Sigmoid colon (tissue), 7 donors: ENCODE results near the gene TSPOAP1. TPM values are rescaled to one million over a fixed set of nuclear protein-coding genes. Genes with fewer than 3 reads are reported as not detected.

Experiments used
- DNase-seq: peaks from one replicate; pipeline ENCODE4 v3.0.0-alpha.2; 2019
- H3K27ac ChIP-seq, 4 donors: fragments of 200-600 bp; sonication (generic); one replicate each; pipeline ENCODE4 v1.5.1; 2016 to 2019; ENCODE audit warnings: mild to moderate bottlenecking in 1 of 4
- H3K27me3 ChIP-seq, 3 donors: fragments of 200-600 bp; sonication (generic); one replicate each; pipeline ENCODE4 v1.5.1; 2019; ENCODE audit warnings: mild to moderate bottlenecking in 1 of 3
- H3K36me3 ChIP-seq, 4 donors: fragments of 200-600 bp; sonication (generic); one replicate each; pipeline ENCODE4 v1.5.1; 2016 to 2019
- H3K4me1 ChIP-seq, 4 donors: fragments of 200-600 bp; sonication (generic); one replicate each; pipeline ENCODE4 v1.5.1; 2017 to 2019
- H3K4me3 ChIP-seq, 4 donors: fragments of 200-600 bp; sonication (generic); one replicate each; pipeline ENCODE4 v1.5.1; 2017 to 2019; ENCODE audit warnings: mild to moderate bottlenecking in 2 of 4, moderate library complexity in 1 of 4
- H3K9me3 ChIP-seq, 4 donors: fragments of 200-600 bp in 3 of 4; sonication (generic) in 3 of 4; one replicate each; pipeline versions ENCODE4 v1.5.1 to v1.6.1; 2013 to 2019
- CTCF ChIP-seq, 4 experiments: fragments of 450-650 bp in 3 of 4; fragments of 200-600 bp in 1 of 4; IDR thresholded peaks; one replicate each; pipeline ENCODE4 v1.5.1; 2016 to 2019; ENCODE audit warnings: antibody characterized with exemption in 4 of 4, mild to moderate bottlenecking in 3 of 4, moderate library complexity in 2 of 4
- EP300 ChIP-seq, 4 donors: sonication (generic); formaldehyde crosslinking; IDR thresholded peaks; one replicate each; pipeline ENCODE4 v1.6.1; 2017; ENCODE audit warnings: antibody characterized with exemption in 4 of 4
- POLR2A ChIP-seq, 2 donors: fragments of 450-650 bp; IDR thresholded peaks; one replicate each; pipeline ENCODE4 v1.6.1; 2016; ENCODE audit warnings: antibody characterized with exemption in 2 of 2, mild to moderate bottlenecking in 2 of 2, moderate library complexity in 2 of 2
- POLR2AphosphoS5 ChIP-seq, 4 donors: sonication (generic); formaldehyde crosslinking; IDR thresholded peaks; one replicate each; pipeline ENCODE4 v1.6.1; 2017; ENCODE audit warnings: antibody characterized with exemption in 4 of 4
- WGBS, 2 donors: extraction: QIAGEN DNeasy Blood & Tissue Kit; methylation state at CpG; one replicate each; pipeline ENCODE4 v1.1.7; 2013; 5-methylcytosine and 5-hydroxymethylcytosine counted together
- intact Hi-C: fragments of 100-400 bp; cut with DNase I; formaldehyde crosslinking; loops from one replicate; pipeline ENCODE4 v1.15.1; 2023
- polyA plus RNA-seq, 3 donors: library from polyadenylated mRNA; stranded (reverse); fragments of 200-250 nt; gene quantifications; one replicate each; pipeline ENCODE4 v1.2.3, GENCODE V29; 2013
- total RNA-seq, 4 donors: library from RNA; depleted of rRNA; stranded (reverse); fragments of >200 nt; gene quantifications; one replicate each; pipeline ENCODE4 v1.1.0, GENCODE V29; 2016
- donor health status: healthy with polysubstance abuse.
- donor health status: Bipolar disorder and iron deficiency.
- donor health status: healthy.

Gene TSPOAP1
- total and polyA plus RNA-seq, 7 donors: 0.69 to 28.4 (median 12.5) TPM

GRCh38 chr17:58311429-58311894 lies 17.1 kb downstream of the TSPOAP1 start:
- Histone ChIP-seq H3K36me3 (no peaks in the 10 kb centered on the region), H3K27ac (no peak overlapping the region), H3K4me3 (no peak overlapping the region), H3K4me1 (no peaks in the 10 kb centered on the region), H3K9me3 (no peaks in the 10 kb centered on the region), H3K27me3 (no peaks in the 10 kb centered on the region)
- intact Hi-C loops: no loop called here
- DNase-seq: no peak
- WGBS, 2 donors: 91 to 94% methylated on average over 9 of the region's 9 CpGs
- TF ChIP-seq POLR2A (IDR thresholded peaks at IDR 0.05) (no peak), POLR2AphosphoS5 (IDR thresholded peaks at IDR 0.05) (no peak), EP300 (IDR thresholded peaks at IDR 0.05) (no peak), CTCF (IDR thresholded peaks at IDR 0.05) (no peak)

GRCh38 chr17:58310511-58311428 lies 17.8 kb downstream of the TSPOAP1 start:
- no peak overlapping the region for H3K4me3 ChIP-seq
- 92 to 94% methylated on average over 23 of the region's 23 CpGs for WGBS, 2 donors
- no peaks in the 10 kb centered on the region for H3K27me3 ChIP-seq
- H3K4me1 ChIP-seq: no peaks in the 10 kb centered on the region
- H3K27ac ChIP-seq: no peak overlapping the region
- H3K9me3 ChIP-seq: no peaks in the 10 kb centered on the region
- peaks cover 0 to 2% (median 0%) of the 10 kb centered on the region in 4 donors for H3K36me3 ChIP-seq
- intact Hi-C loops: no loop called here
- no peak for DNase-seq
- TF ChIP-seq EP300 (IDR thresholded peaks at IDR 0.05): no peak
- no peak for TF ChIP-seq POLR2A (IDR thresholded peaks at IDR 0.05)
- TF ChIP-seq CTCF (IDR thresholded peaks at IDR 0.05): no peak
- TF ChIP-seq POLR2AphosphoS5 (IDR thresholded peaks at IDR 0.05): no peak

- 81 to 84% methylated on average over 5 of the region's 5 CpGs for WGBS, 2 donors
- intact Hi-C loops: no loop called here
- Histone ChIP-seq H3K36me3 (peaks cover 0 to 3% (median 0%) of the 10 kb centered on the region in 4 donors), H3K27me3 (no peaks in the 10 kb centered on the region), H3K4me3 (no peak overlapping the region), H3K4me1 (no peaks in the 10 kb centered on the region), H3K27ac (no peak overlapping the region), H3K9me3 (no peaks in the 10 kb centered on the region)
- TF ChIP-seq POLR2AphosphoS5 (IDR thresholded peaks at IDR 0.05) (no peak), CTCF (IDR thresholded peaks at IDR 0.05) (no peak), EP300 (IDR thresholded peaks at IDR 0.05) (no peak), POLR2A (IDR thresholded peaks at IDR 0.05) (no peak)
- DNase-seq: no peak
Measured at GRCh38 chr17:58309918-58310259, 18.7 kb downstream of the TSPOAP1 start.

GRCh38 chr17:58308985-58309917 lies 19.3 kb downstream of the TSPOAP1 start:
- Histone ChIP-seq H3K9me3 (no peaks in the 10 kb centered on the region), H3K27me3 (no peaks in the 10 kb centered on the region), H3K27ac (no peak overlapping the region), H3K4me3 (no peak overlapping the region), H3K4me1 (no peaks in the 10 kb centered on the region), H3K36me3 (peaks cover 0 to 3% (median 0%) of the 10 kb centered on the region in 4 donors)
- TF ChIP-seq POLR2A (IDR thresholded peaks at IDR 0.05) (no peak), EP300 (IDR thresholded peaks at IDR 0.05) (no peak), POLR2AphosphoS5 (IDR thresholded peaks at IDR 0.05) (no peak), CTCF (IDR thresholded peaks at IDR 0.05) (no peak)
- intact Hi-C loops: no loop called here
- DNase-seq: no peak
- WGBS, 2 donors: 89 to 91% methylated on average over 21 of the region's 21 CpGs
